SK-N-SH (cell line): ENCODE measurements around the gene RSAD2.

Experiments
- EP300 ChIP-seq, 2 experiments: IDR thresholded peaks; 2 replicates each; pipeline versions ENCODE4 v1.4.0 to v1.6.1; 2012; ENCODE audit warnings: borderline replicate concordance in 1 of 2, low read depth in 1 of 2, low read length in 1 of 2
- EZH2phosphoT487 ChIP-seq: fragments of 200-600 bp; sonication (generic); IDR thresholded peaks from 2 replicates; pipeline ENCODE4 v1.6.1; 2017; ENCODE audit warnings: low read depth, mixed run types, mild to moderate bottlenecking, antibody characterized with exemption, moderate library complexity, borderline replicate concordance
- GATA2 ChIP-seq: sonication (generic); formaldehyde crosslinking; IDR thresholded peaks from 2 replicates; pipeline ENCODE4 v1.5.0; 2020; ENCODE audit warnings: mild to moderate bottlenecking, missing genetic modification reagents
- MEF2A ChIP-seq: IDR thresholded peaks from 2 replicates; pipeline ENCODE4 v1.4.0; 2012; ENCODE audit warnings: low read depth, borderline replicate concordance
- MXI1 ChIP-seq: IDR thresholded peaks from 2 replicates; pipeline ENCODE4 v1.6.1; 2012; ENCODE audit warnings: mild to moderate bottlenecking, low read depth, low read length, improper control_type of control experiment
- NFIC ChIP-seq: IDR thresholded peaks from 2 replicates; pipeline ENCODE4 v1.4.0; 2012; ENCODE audit warnings: borderline replicate concordance
- POLR2AphosphoS5 ChIP-seq: IDR thresholded peaks from 2 replicates; pipeline ENCODE4 v1.6.1; 2012; ENCODE audit warnings: low read depth, low read length
- RAD21 ChIP-seq: IDR thresholded peaks from 2 replicates; pipeline ENCODE4 v1.6.1; 2012; ENCODE audit warnings: mild to moderate bottlenecking, low read length
- SMC3 ChIP-seq: IDR thresholded peaks from 2 replicates; pipeline ENCODE4 v1.6.1; 2012; ENCODE audit warnings: low read depth, low read length, improper control_type of control experiment
- TAF1 ChIP-seq: IDR thresholded peaks from 2 replicates; pipeline ENCODE4 v1.6.1; 2012; ENCODE audit warnings: low read depth, mild to moderate bottlenecking, low read length, moderate library complexity, borderline replicate concordance
- TCF12 ChIP-seq: IDR thresholded peaks from 2 replicates; pipeline ENCODE4 v1.4.0; 2012
- TF ChIP-seq, protein P1 (sequence below): fragments of 200-600 bp; sonication (generic); IDR thresholded peaks from 2 replicates; pipeline ENCODE4 v1.6.1; 2017; ENCODE audit warnings: antibody characterized with exemption, mild to moderate bottlenecking, moderate library complexity
- TF ChIP-seq, protein P2 (sequence below): IDR thresholded peaks from 2 replicates; pipeline ENCODE4 v1.6.1; 2012; ENCODE audit warnings: mild to moderate bottlenecking, low read depth, low read length, moderate library complexity
- TF ChIP-seq, protein P3 (sequence below): IDR thresholded peaks from 2 replicates; pipeline ENCODE4 v1.4.0; 2012; ENCODE audit warnings: low read depth

DNA sequence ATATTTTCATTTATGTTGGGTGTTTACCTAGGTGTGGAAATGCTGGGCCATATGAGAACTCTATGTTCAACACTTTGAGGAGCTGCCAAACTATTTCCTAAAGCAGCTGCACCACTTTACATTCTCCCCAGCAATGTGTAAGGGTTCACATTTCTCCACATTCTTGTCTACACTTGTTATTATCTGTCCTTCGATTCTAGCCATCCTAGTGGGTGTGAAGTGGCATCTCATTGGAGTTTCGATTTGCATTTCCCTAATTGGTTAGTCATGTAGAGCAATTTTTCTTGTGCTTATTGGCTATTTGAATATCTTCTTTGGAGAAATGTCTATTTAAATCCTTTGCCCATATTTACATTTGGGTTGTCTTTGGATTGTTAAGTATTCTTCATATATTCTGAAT is 61.5 kb downstream of the RSAD2 start:
- TF ChIP-seq EP300 (IDR thresholded peaks at IDR 0.05; ENCODE audit: borderline replicate concordance in 1 of 2, low read depth in 1 of 2, low read length in 1 of 2) (no peak), SMC3 (no peak), GATA2 (CRISPR knock-in tag) (no peak), RAD21 (no peak), MXI1 (no peak), TAF1 (no peak), TCF12 (no peak), MEF2A (no peak), EZH2phosphoT487 (no peak), POLR2AphosphoS5 (no peak), NFIC (no peak)
- TF ChIP-seq, protein P1, sequence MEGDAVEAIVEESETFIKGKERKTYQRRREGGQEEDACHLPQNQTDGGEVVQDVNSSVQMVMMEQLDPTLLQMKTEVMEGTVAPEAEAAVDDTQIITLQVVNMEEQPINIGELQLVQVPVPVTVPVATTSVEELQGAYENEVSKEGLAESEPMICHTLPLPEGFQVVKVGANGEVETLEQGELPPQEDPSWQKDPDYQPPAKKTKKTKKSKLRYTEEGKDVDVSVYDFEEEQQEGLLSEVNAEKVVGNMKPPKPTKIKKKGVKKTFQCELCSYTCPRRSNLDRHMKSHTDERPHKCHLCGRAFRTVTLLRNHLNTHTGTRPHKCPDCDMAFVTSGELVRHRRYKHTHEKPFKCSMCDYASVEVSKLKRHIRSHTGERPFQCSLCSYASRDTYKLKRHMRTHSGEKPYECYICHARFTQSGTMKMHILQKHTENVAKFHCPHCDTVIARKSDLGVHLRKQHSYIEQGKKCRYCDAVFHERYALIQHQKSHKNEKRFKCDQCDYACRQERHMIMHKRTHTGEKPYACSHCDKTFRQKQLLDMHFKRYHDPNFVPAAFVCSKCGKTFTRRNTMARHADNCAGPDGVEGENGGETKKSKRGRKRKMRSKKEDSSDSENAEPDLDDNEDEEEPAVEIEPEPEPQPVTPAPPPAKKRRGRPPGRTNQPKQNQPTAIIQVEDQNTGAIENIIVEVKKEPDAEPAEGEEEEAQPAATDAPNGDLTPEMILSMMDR = no peak
- TF ChIP-seq, protein P2, sequence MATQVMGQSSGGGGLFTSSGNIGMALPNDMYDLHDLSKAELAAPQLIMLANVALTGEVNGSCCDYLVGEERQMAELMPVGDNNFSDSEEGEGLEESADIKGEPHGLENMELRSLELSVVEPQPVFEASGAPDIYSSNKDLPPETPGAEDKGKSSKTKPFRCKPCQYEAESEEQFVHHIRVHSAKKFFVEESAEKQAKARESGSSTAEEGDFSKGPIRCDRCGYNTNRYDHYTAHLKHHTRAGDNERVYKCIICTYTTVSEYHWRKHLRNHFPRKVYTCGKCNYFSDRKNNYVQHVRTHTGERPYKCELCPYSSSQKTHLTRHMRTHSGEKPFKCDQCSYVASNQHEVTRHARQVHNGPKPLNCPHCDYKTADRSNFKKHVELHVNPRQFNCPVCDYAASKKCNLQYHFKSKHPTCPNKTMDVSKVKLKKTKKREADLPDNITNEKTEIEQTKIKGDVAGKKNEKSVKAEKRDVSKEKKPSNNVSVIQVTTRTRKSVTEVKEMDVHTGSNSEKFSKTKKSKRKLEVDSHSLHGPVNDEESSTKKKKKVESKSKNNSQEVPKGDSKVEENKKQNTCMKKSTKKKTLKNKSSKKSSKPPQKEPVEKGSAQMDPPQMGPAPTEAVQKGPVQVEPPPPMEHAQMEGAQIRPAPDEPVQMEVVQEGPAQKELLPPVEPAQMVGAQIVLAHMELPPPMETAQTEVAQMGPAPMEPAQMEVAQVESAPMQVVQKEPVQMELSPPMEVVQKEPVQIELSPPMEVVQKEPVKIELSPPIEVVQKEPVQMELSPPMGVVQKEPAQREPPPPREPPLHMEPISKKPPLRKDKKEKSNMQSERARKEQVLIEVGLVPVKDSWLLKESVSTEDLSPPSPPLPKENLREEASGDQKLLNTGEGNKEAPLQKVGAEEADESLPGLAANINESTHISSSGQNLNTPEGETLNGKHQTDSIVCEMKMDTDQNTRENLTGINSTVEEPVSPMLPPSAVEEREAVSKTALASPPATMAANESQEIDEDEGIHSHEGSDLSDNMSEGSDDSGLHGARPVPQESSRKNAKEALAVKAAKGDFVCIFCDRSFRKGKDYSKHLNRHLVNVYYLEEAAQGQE = no peak
- TF ChIP-seq, protein P3, sequence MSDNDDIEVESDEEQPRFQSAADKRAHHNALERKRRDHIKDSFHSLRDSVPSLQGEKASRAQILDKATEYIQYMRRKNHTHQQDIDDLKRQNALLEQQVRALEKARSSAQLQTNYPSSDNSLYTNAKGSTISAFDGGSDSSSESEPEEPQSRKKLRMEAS = no peak
